Astrocyte (in vitro differentiated cells and primary cell): ENCODE results near the gene SCAF8. TPM values are rescaled to one million over a fixed set of nuclear protein-coding genes. Genes with fewer than 3 reads are reported as not detected.

Source experiments
- DNase-seq: peaks from one replicate; pipeline ENCODE4 v3.0.0-alpha.2; 2010; ENCODE audit warnings: low read depth
- FAIRE-seq: peaks from 2 replicates; lab custom pipeline; 2011; peaks lifted over from hg19 to GRCh38; lab: Jason Lieb, UNC
- H2AFZ ChIP-seq: 2 replicates; pipeline ENCODE4 v1.6.0; 2012; ENCODE audit warnings: low read depth, low read length, inconsistent platforms
- H3K27ac ChIP-seq: 2 replicates; pipeline ENCODE4 v1.5.1; 2011; ENCODE audit warnings: low read depth, low read length, inconsistent platforms
- H3K27me3 ChIP-seq: 2 replicates; pipeline ENCODE4 v1.6.0; 2011; ENCODE audit warnings: low read length, inconsistent platforms; ENCODE audit not compliant: insufficient read depth
- H3K36me3 ChIP-seq: 2 replicates; pipeline ENCODE4 v1.5.1; 2011; ENCODE audit warnings: low read length, inconsistent platforms; ENCODE audit not compliant: insufficient read depth
- H3K4me1 ChIP-seq: 2 replicates; pipeline ENCODE4 v1.5.1; 2011; ENCODE audit warnings: low read length, inconsistent platforms; ENCODE audit not compliant: insufficient read depth
- H3K4me2 ChIP-seq: 2 replicates; pipeline ENCODE4 v1.6.0; 2012; ENCODE audit warnings: low read length, inconsistent platforms
- H3K4me3 ChIP-seq: 2 replicates; pipeline ENCODE4 v1.5.1; 2011; ENCODE audit warnings: low read depth, mild to moderate bottlenecking, low read length, inconsistent platforms; ENCODE audit not compliant: insufficient read depth
- H3K79me2 ChIP-seq: 2 replicates; pipeline ENCODE4 v1.6.0; 2012; ENCODE audit warnings: mild to moderate bottlenecking, low read length, inconsistent platforms; ENCODE audit not compliant: insufficient read depth
- H3K9ac ChIP-seq: 2 replicates; pipeline ENCODE4 v1.6.0; 2012; ENCODE audit warnings: mild to moderate bottlenecking, low read length, inconsistent platforms
- H3K9me3 ChIP-seq: 2 replicates; pipeline ENCODE4 v1.5.1; 2012; ENCODE audit warnings: low read depth, mild to moderate bottlenecking, low read length, inconsistent platforms; ENCODE audit not compliant: insufficient read depth
- H4K20me1 ChIP-seq: 2 replicates; pipeline ENCODE4 v1.6.0; 2012; ENCODE audit warnings: low read length, inconsistent platforms; ENCODE audit not compliant: insufficient read depth
- H3K27ac Mint-ChIP-seq: one replicate; pipeline ENCODE4 v1.8.0; 2021; ENCODE audit warnings: mild to moderate bottlenecking, mixed read lengths; ENCODE audit not compliant: unreplicated experiment
- H3K27me3 Mint-ChIP-seq: one replicate; pipeline ENCODE4 v1.8.0; 2021; ENCODE audit warnings: low read depth, mixed read lengths; ENCODE audit not compliant: unreplicated experiment
- H3K36me3 Mint-ChIP-seq: one replicate; pipeline ENCODE4 v1.8.0; 2021; ENCODE audit warnings: low read depth, mixed read lengths; ENCODE audit not compliant: unreplicated experiment
- H3K4me1 Mint-ChIP-seq: one replicate; pipeline ENCODE4 v1.8.0; 2021; ENCODE audit warnings: low read depth, mixed read lengths; ENCODE audit not compliant: unreplicated experiment
- H3K4me3 Mint-ChIP-seq: one replicate; pipeline ENCODE4 v1.8.0; 2021; ENCODE audit warnings: mild to moderate bottlenecking, moderate library complexity, mixed read lengths; ENCODE audit not compliant: unreplicated experiment
- H3K9me3 Mint-ChIP-seq: one replicate; pipeline ENCODE4 v1.8.0; 2021; ENCODE audit warnings: mild to moderate bottlenecking, mixed read lengths; ENCODE audit not compliant: unreplicated experiment
- EZH2 ChIP-seq: IDR thresholded peaks from 2 replicates; pipeline ENCODE4 v1.6.1; 2012; ENCODE audit warnings: mild to moderate bottlenecking, low read length, inconsistent platforms; ENCODE audit not compliant: insufficient read depth
- total RNA-seq: library from RNA; stranded (reverse); gene quantifications from 2 replicates; pipeline ENCODE4 v1.2.1, GENCODE V29; 2021
- TF ChIP-seq, protein P1 (sequence below): IDR thresholded peaks from 2 replicates; pipeline ENCODE4 v1.5.1; 2011; ENCODE audit warnings: low read depth, mild to moderate bottlenecking, inconsistent platforms, low read length, moderate library complexity; ENCODE audit not compliant: insufficient read depth

SCAF8 gene
- total RNA-seq, 1 donor from 2014 or later, result 36.0 TPM

DNA sequence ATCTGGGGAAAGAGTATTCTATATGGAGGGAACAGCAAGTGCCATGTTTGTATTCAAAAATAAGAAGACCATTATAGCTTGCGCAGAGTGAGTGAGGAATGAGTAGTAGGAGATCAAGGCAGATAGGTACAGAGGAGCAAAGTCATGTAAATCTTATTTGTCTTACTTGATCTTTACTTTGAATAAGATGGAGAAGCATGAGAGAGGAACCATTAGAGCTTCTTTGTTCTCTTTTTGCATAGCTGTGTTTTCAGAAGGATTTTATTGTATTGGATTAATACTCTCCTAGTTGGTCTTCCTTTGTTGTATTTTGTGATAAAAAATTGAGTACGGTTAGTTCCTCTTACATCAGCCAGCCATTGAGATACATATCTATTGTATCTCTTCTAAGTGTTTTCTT lies 88.4 kb downstream of the SCAF8 start:
- Mint-ChIP-seq H3K4me1 (peaks cover 24% of the 10 kb centered on the region), H3K4me3 (no peak overlapping the region), H3K27me3 (no peaks in the 10 kb centered on the region), H3K9me3 (peaks cover 2% of the 10 kb centered on the region), H3K36me3 (peaks cover 16% of the 10 kb centered on the region), H3K27ac (no peak overlapping the region)
- Histone ChIP-seq H3K27ac (no peak overlapping the region), H3K79me2 (peaks cover 21% of the 10 kb centered on the region), H3K9ac (no peak overlapping the region), H3K9me3 (no peaks in the 10 kb centered on the region), H3K36me3 (peaks cover 52% of the 10 kb centered on the region), H3K27me3 (no peaks in the 10 kb centered on the region), H3K4me3 (no peak overlapping the region), H2AFZ (no peak overlapping the region), H4K20me1 (peaks cover 13% of the 10 kb centered on the region), H3K4me1 (no peaks in the 10 kb centered on the region), H3K4me2 (no peak overlapping the region)
- DNase-seq, result no peak
- TF ChIP-seq, protein P1, sequence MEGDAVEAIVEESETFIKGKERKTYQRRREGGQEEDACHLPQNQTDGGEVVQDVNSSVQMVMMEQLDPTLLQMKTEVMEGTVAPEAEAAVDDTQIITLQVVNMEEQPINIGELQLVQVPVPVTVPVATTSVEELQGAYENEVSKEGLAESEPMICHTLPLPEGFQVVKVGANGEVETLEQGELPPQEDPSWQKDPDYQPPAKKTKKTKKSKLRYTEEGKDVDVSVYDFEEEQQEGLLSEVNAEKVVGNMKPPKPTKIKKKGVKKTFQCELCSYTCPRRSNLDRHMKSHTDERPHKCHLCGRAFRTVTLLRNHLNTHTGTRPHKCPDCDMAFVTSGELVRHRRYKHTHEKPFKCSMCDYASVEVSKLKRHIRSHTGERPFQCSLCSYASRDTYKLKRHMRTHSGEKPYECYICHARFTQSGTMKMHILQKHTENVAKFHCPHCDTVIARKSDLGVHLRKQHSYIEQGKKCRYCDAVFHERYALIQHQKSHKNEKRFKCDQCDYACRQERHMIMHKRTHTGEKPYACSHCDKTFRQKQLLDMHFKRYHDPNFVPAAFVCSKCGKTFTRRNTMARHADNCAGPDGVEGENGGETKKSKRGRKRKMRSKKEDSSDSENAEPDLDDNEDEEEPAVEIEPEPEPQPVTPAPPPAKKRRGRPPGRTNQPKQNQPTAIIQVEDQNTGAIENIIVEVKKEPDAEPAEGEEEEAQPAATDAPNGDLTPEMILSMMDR, result no peak
- TF ChIP-seq EZH2, result no peak
- FAIRE-seq, result no peak

DNA sequence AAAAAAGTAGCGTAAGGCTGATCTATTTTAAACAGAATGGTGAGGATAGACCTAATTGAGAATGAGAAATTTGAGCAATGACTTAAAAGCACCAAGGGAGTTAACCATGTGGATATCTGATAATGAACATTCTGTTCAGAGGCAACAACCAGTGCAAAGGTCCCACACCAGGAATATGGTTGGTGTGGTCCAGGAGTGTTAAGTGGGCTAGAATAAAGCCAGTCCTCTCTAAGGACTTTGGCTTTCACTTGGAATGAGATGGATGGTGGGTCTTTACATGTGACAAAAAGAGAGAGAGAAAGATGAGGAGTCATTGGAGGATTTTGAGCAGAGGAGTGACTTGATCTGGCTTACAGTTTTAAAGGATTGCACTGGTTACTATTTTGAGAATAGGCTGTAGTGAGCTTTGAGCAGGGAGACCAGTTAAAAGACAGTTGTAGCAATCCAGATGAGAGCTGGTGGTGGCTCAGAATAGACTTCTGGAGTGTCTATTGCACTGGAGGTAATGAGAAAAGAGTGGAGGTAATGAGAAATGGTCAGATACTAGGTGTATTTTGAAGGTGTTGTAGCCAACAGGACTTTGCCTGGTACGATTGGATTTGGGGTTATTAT lies 89.8 kb downstream of the SCAF8 start:
- no peak for TF ChIP-seq EZH2
- TF ChIP-seq, protein P1, result no peak
- peaks cover 13% of the 10 kb centered on the region for H4K20me1 ChIP-seq
- peaks cover 2% of the 10 kb centered on the region for H3K9me3 Mint-ChIP-seq
- peaks cover 21% of the 10 kb centered on the region for H3K79me2 ChIP-seq
- H3K36me3 Mint-ChIP-seq, result peaks cover 18% of the 10 kb centered on the region
- no peak overlapping the region for H3K4me2 ChIP-seq
- FAIRE-seq (no peak), DNase-seq (no peak)
- H3K9ac ChIP-seq, result no peak overlapping the region
- peaks cover 17% of the 10 kb centered on the region for H3K4me1 Mint-ChIP-seq
- H3K27ac ChIP-seq, result no peak overlapping the region
- H3K4me1 ChIP-seq, result no peaks in the 10 kb centered on the region
- H3K9me3 ChIP-seq, result no peaks in the 10 kb centered on the region
- peaks cover 52% of the 10 kb centered on the region for H3K36me3 ChIP-seq
- no peak overlapping the region for H3K4me3 Mint-ChIP-seq
- H3K4me3 ChIP-seq, result no peak overlapping the region
- no peaks in the 10 kb centered on the region for H3K27me3 ChIP-seq
- H3K27me3 Mint-ChIP-seq, result no peaks in the 10 kb centered on the region
- H3K27ac Mint-ChIP-seq, result no peak overlapping the region
- H2AFZ ChIP-seq, result no peak overlapping the region

DNA sequence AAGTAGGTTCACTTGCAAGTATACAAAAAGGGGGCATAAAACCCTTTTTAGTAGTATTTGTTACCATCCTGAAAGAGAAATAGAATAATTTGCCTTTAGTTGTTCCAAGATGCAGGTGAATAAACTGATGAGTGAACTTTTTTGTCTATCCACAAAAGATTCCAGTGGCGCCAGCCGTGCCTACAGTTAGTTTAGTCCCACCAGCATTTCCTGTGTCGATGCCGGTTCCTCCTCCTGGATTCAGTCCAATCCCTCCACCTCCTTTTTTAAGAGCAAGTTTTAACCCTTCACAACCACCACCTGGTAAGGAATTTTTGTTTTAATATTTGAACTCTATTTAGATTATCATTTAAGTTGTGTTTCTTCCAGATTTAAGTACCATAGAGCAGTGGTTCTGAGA lies 90.9 kb downstream of the SCAF8 start:
- Histone ChIP-seq H3K4me3 (no peak overlapping the region), H2AFZ (no peak overlapping the region), H3K4me1 (no peaks in the 10 kb centered on the region), H3K79me2 (peaks cover 21% of the 10 kb centered on the region), H3K27me3 (no peaks in the 10 kb centered on the region), H3K9me3 (no peaks in the 10 kb centered on the region), H4K20me1 (peaks cover 13% of the 10 kb centered on the region), H3K27ac (no peak overlapping the region), H3K9ac (no peak overlapping the region), H3K4me2 (peak overlapping the region; percentile 3), H3K36me3 (peaks cover 46% of the 10 kb centered on the region)
- H3K4me1 Mint-ChIP-seq, result peaks cover 17% of the 10 kb centered on the region
- DNase-seq (no peak), FAIRE-seq (no peak)
- H3K36me3 Mint-ChIP-seq, result peaks cover 22% of the 10 kb centered on the region
- no peaks in the 10 kb centered on the region for H3K27me3 Mint-ChIP-seq
- TF ChIP-seq EZH2, result no peak
- TF ChIP-seq, protein P1, result no peak
- peaks cover 2% of the 10 kb centered on the region for H3K9me3 Mint-ChIP-seq
- H3K27ac Mint-ChIP-seq, result no peak overlapping the region
- no peak overlapping the region for H3K4me3 Mint-ChIP-seq
